HCT116 (cell line): ENCODE results near the gene RPH3AL. TPM values are rescaled to one million over a fixed set of nuclear protein-coding genes. Genes with fewer than 3 reads are reported as not detected.

Source experiments
- ATAC-seq: fragments of 200-7000 bp; cut with Tn5 transposase; 2 replicates; pipeline ENCODE4 v1.9.1; 2020; ENCODE audit warnings: mild to moderate bottlenecking, moderate library complexity
- BruUV-seq: library from RNA; stranded (reverse); fragments of 400-500 nt; replicated peaks from 2 replicates; lab custom pipeline; 2021; lab: Mats Ljungman, UMichigan
- CTCF ChIA-PET: fragments of 300-600 bp; sonication (Branson Sonifier 250); formaldehyde crosslinking; loops from one replicate; lab custom pipeline; 2021; ENCODE audit warnings: antibody characterized with exemption; lab: Charles Lee
- POLR2A ChIA-PET: fragments of 300-600, 350-600 bp; sonication (Branson Sonifier 250); formaldehyde crosslinking; loops from one replicate; lab custom pipeline; 2021; ENCODE audit warnings: antibody characterized with exemption; lab: Charles Lee
- RAD21 ChIA-PET, 2 experiments: fragments of 300-600 bp; sonication (Branson Sonifier 250); formaldehyde crosslinking; loops; one replicate each; lab custom pipeline; 2023; ENCODE audit warnings: low total read pairs in 2 of 2; ENCODE audit not compliant: uncharacterized antibody in 2 of 2, unreplicated experiment in 2 of 2, low non-redundant PET in 1 of 2; lab: Charles Lee
- DNase-seq: peaks from one replicate; pipeline ENCODE4 v3.0.0-alpha.2; 2010; ENCODE audit warnings: low read depth, low spot score
- H2AFZ ChIP-seq: fragments of 200-600 bp; shearing (Covaris generic), sonication (generic); 2 replicates; pipeline ENCODE4 v1.6.1; 2017; ENCODE audit warnings: low read depth, mixed run types, mixed read lengths, antibody characterized with exemption, low read length; ENCODE audit not compliant: poor library complexity, severe bottlenecking
- H3K27ac ChIP-seq: 2 replicates; pipeline ENCODE4 v1.5.1; 2012; ENCODE audit warnings: low read depth, low read length
- H3K27me3 ChIP-seq: fragments of 200-600 bp; sonication (generic); 2 replicates; pipeline ENCODE4 v1.6.1; 2016; ENCODE audit warnings: mixed run types, low read length, mixed read lengths; ENCODE audit not compliant: insufficient read depth
- H3K36me3 ChIP-seq, 2 experiments: fragments of 200-500 bp in 1 of 2; fragments of 200-600 bp in 1 of 2; sonication (Bioruptor generic) in 1 of 2; sonication (generic) in 1 of 2; 2 replicates each; pipeline versions ENCODE4 v1.5.1 to v1.6.1; 2014 to 2016; ENCODE audit warnings: low read length in 2 of 2, inconsistent platforms in 1 of 2, mixed read lengths in 1 of 2, mixed run types in 1 of 2; ENCODE audit not compliant: insufficient read depth in 2 of 2, control insufficient read depth in 1 of 2
- H3K4me1 ChIP-seq, 2 experiments: fragments of 200-600 bp in 1 of 2; sonication (generic) in 1 of 2; 2 replicates each; pipeline versions ENCODE4 v1.5.1 to v1.6.1; 2012 to 2017; ENCODE audit warnings: low read length in 2 of 2, inconsistent platforms in 1 of 2, mild to moderate bottlenecking in 1 of 2, mixed read lengths in 1 of 2, mixed run types in 1 of 2, moderate library complexity in 1 of 2; ENCODE audit not compliant: insufficient read depth in 2 of 2, control insufficient read depth in 1 of 2
- H3K4me2 ChIP-seq: fragments of 200-600 bp; sonication (generic); 2 replicates; pipeline ENCODE4 v1.6.1; 2017; ENCODE audit warnings: mixed run types, low read length, mixed read lengths
- H3K4me3 ChIP-seq, 2 experiments: fragments of 200-600 bp in 1 of 2; sonication (generic) in 1 of 2; replicated peaks in 1 of 2; 2 replicates each; pipeline ENCODE4 v1.5.1; 2011 to 2016; ENCODE audit warnings: low read length in 2 of 2, control low read depth in 1 of 2, low read depth in 1 of 2, mild to moderate bottlenecking in 1 of 2, mixed read lengths in 1 of 2, mixed run types in 1 of 2
- H3K79me2 ChIP-seq: fragments of 200-600 bp; sonication (generic); 2 replicates; pipeline ENCODE4 v1.6.1; 2017; ENCODE audit warnings: mild to moderate bottlenecking, mixed run types, low read length, moderate library complexity, mixed read lengths; ENCODE audit not compliant: insufficient read depth
- H3K9ac ChIP-seq: fragments of 200-600 bp; sonication (generic); 2 replicates; pipeline ENCODE4 v1.6.1; 2016; ENCODE audit warnings: low read length, mixed read lengths
- H3K9me2 ChIP-seq: fragments of 200-600 bp; sonication (generic), shearing (Covaris generic); 2 replicates; pipeline ENCODE4 v1.6.1; 2017; ENCODE audit warnings: mixed run types, mild to moderate bottlenecking, moderate library complexity; ENCODE audit not compliant: insufficient read depth
- H3K9me3 ChIP-seq, 2 experiments: fragments of 200-500 bp in 1 of 2; fragments of 200-600 bp in 1 of 2; sonication (Bioruptor generic) in 1 of 2; sonication (generic) in 1 of 2; 2 replicates each; pipeline ENCODE4 v1.6.1; 2014 to 2017; ENCODE audit warnings: low read length in 2 of 2, mixed read lengths in 2 of 2, inconsistent platforms in 1 of 2, low read depth in 1 of 2, mild to moderate bottlenecking in 1 of 2, mixed run types in 1 of 2, moderate library complexity in 1 of 2; ENCODE audit not compliant: control insufficient read depth in 1 of 2, insufficient read depth in 1 of 2
- H4K20me1 ChIP-seq: fragments of 200-600 bp; sonication (generic), shearing (Covaris generic); 2 replicates; pipeline ENCODE4 v1.6.1; 2017; ENCODE audit warnings: mixed run types, mild to moderate bottlenecking, moderate library complexity; ENCODE audit not compliant: insufficient read depth
- CEBPB ChIP-seq: IDR thresholded peaks from 2 replicates; pipeline ENCODE4 v1.6.1; 2012; ENCODE audit warnings: low read depth
- EGR1 ChIP-seq: IDR thresholded peaks from 2 replicates; pipeline ENCODE4 v1.6.1; 2012; ENCODE audit warnings: low read depth
- EZH2 ChIP-seq: fragments of 200-600 bp; sonication (generic); IDR thresholded peaks from 2 replicates; pipeline ENCODE4 v1.6.1; 2017; ENCODE audit warnings: antibody characterized with exemption, mixed run types
- POLR2A ChIP-seq: IDR thresholded peaks from 2 replicates; pipeline ENCODE4 v1.7.0; 2011; ENCODE audit warnings: borderline replicate concordance; ENCODE audit not compliant: insufficient read depth, insufficient read length; ENCODE audit errors: extremely low read depth
- POLR2AphosphoS5 ChIP-seq: IDR thresholded peaks from 2 replicates; pipeline ENCODE4 v1.6.1; 2011; ENCODE audit warnings: mild to moderate bottlenecking, low read depth, low read length, moderate library complexity
- RAD21 ChIP-seq: IDR thresholded peaks from 2 replicates; pipeline ENCODE4 v1.6.1; 2012; ENCODE audit warnings: low read depth, mild to moderate bottlenecking
- SP1 ChIP-seq: IDR thresholded peaks from 2 replicates; pipeline ENCODE4 v1.6.1; 2012; ENCODE audit warnings: low read depth
- ZFX ChIP-seq: fragments of 450-650 bp; IDR thresholded peaks from 2 replicates; pipeline ENCODE4 v1.6.1; 2017
- intact Hi-C: fragments of 100-400 bp; cut with micrococcal nuclease; formaldehyde crosslinking; loops from 2 replicates; pipeline ENCODE4 v1.10.0; 2022
- total RNA-seq: library from RNA; stranded (reverse); gene quantifications from one replicate; pipeline ENCODE4 v1.2.1, GENCODE V29; 2021; ENCODE audit not compliant: unreplicated experiment
- TF ChIP-seq, protein P1 (sequence below), 3 experiments: fragments of 200-600 bp in 1 of 3; sonication (generic) in 1 of 3; IDR thresholded peaks in 2 of 3; conservative IDR thresholded peaks in 1 of 3; 2 replicates each; pipeline ENCODE4 v1.5.1; 2012 to 2017; ENCODE audit warnings: low read depth in 2 of 3, low read length in 2 of 3, antibody characterized with exemption in 1 of 3, borderline replicate concordance in 1 of 3, control low read depth in 1 of 3, mild to moderate bottlenecking in 1 of 3, mixed read lengths in 1 of 3, mixed run types in 1 of 3, moderate library complexity in 1 of 3; ENCODE audit not compliant: insufficient read depth in 1 of 3

Gene RPH3AL
- total RNA-seq, 1 experiment from 2014 or later = 17.0 TPM

DNA sequence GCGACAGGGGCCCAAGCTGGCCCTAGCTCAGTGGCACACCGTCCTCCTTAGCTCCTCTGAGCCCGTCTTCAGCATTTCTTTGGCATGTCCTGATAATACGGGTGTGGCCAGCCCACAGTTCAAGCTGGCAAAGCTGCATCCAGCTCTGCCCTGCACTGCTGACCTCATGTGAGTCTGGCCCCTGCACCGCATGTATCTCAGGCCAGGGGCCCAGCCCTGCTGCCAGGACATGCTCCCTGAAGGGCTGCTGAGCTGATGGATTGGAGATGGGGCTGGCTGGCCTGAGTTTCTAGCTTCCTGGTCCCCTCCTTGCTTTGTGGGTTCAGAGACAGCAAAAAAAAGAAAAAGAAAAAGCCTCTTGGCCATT lies 173.6 kb downstream of the RPH3AL start:
- no peak for TF ChIP-seq EZH2
- TF ChIP-seq, protein P1, sequence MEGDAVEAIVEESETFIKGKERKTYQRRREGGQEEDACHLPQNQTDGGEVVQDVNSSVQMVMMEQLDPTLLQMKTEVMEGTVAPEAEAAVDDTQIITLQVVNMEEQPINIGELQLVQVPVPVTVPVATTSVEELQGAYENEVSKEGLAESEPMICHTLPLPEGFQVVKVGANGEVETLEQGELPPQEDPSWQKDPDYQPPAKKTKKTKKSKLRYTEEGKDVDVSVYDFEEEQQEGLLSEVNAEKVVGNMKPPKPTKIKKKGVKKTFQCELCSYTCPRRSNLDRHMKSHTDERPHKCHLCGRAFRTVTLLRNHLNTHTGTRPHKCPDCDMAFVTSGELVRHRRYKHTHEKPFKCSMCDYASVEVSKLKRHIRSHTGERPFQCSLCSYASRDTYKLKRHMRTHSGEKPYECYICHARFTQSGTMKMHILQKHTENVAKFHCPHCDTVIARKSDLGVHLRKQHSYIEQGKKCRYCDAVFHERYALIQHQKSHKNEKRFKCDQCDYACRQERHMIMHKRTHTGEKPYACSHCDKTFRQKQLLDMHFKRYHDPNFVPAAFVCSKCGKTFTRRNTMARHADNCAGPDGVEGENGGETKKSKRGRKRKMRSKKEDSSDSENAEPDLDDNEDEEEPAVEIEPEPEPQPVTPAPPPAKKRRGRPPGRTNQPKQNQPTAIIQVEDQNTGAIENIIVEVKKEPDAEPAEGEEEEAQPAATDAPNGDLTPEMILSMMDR (IDR thresholded peaks at IDR 0.05 in 2 of 3, conservative IDR thresholded peaks at IDR 0.05 in 1 of 3; ENCODE audit: borderline replicate concordance in 1 of 3, insufficient read depth in 1 of 3, low read depth in 2 of 3, low read length in 2 of 3) = no peak
- ChIA-PET POLR2A (no interaction called here), CTCF (no interaction called here), RAD21 (no interaction called here)
- Histone ChIP-seq H3K4me1 (peaks cover 22 to 27% of the 10 kb centered on the region in 2 experiments), H3K36me3 (no peaks in the 10 kb centered on the region), H3K9me3 (no peaks in the 10 kb centered on the region), H3K79me2 (peaks cover 11% of the 10 kb centered on the region; the same call in 1 of the 2 replicates), H3K9ac (no peak overlapping the region), H3K4me2 (peak overlapping the region; percentile 86; the same call in 1 of the 2 replicates), H2AFZ (no peak overlapping the region), H3K9me2 (no peaks in the 10 kb centered on the region), H3K4me3 (no peak overlapping the region), H4K20me1 (no peaks in the 10 kb centered on the region), H3K27ac (no peak overlapping the region), H3K27me3 (no peaks in the 10 kb centered on the region)
- intact Hi-C loops = no loop called here
- no TSS peak for BruUV-seq
- ATAC-seq (no peak), DNase-seq (no peak)

DNA sequence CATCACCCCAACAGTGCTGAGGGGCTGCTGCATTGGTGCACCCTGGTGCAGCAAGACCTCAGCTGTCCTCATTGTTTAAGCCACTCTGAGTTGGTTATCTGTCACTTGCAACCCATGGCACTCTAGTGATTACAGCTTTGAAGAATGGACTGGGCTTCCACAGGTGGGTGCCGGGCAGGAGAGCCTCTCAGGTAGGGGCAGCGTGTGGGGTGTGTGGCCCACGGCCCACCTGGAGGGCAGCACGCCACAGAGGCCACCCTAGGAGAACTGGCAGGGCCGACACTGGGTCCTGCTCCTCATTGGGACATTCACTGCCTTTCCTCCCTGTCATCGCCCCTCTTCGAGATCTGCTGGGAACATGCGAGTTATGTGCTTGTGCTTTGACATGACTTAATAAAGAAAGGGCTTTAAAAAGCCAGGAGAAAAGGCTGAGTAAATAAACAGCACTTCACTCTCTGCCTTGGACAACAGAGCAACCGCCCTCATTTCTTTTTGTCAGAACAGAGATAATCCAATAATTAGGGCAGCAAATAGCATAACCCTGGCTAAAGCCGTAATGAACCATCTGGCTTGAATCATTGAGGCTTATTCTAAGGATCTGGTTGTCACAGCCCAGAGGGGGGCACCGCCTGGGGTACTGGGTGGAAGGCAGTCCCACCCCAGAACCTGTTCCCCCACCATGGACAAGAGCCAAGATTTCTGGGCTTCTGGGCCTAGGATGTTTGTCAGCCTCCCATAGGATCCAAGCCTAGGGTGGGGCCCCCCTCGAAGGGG lies 174.1 kb downstream of the RPH3AL start:
- peaks cover 22 to 27% of the 10 kb centered on the region in 2 experiments for H3K4me1 ChIP-seq
- ATAC-seq (no peak), DNase-seq (no peak)
- H4K20me1 ChIP-seq = no peaks in the 10 kb centered on the region
- no peaks in the 10 kb centered on the region for H3K9me2 ChIP-seq
- ChIA-PET CTCF (no interaction called here), RAD21 (no interaction called here), POLR2A (no interaction called here)
- TSS peak; percentile 30 for BruUV-seq
- no peak overlapping the region for H2AFZ ChIP-seq
- no peaks in the 10 kb centered on the region for H3K27me3 ChIP-seq
- peak overlapping the region; percentile 86; the same call in 1 of the 2 replicates for H3K4me2 ChIP-seq
- H3K9me3 ChIP-seq = no peaks in the 10 kb centered on the region
- intact Hi-C loops = no loop called here
- TF ChIP-seq POLR2A (no peak), SP1 (no peak), RAD21 (no peak), EGR1 (no peak), POLR2AphosphoS5 (no peak), ZFX (no peak), CEBPB (no peak)
- no peak overlapping the region for H3K9ac ChIP-seq
- no peaks in the 10 kb centered on the region for H3K36me3 ChIP-seq
- H3K27ac ChIP-seq = no peak overlapping the region
- peaks cover 13% of the 10 kb centered on the region; the same call in 1 of the 2 replicates for H3K79me2 ChIP-seq
- H3K4me3 ChIP-seq = no peak overlapping the region
